Measurements from ENCODE around the gene CASK.

CASK gene

GRCh38 chrX:41705680-41706374, 217.5 kb downstream of the CASK start:
- H3K4me3 ChIP-seq (ENCODE audit: low read length), result no peak overlapping the region
- DNase-seq (ENCODE audit: low read depth), result no peak
- no peak for TF ChIP-seq CTCF (conservative IDR thresholded peaks at IDR 0.05; ENCODE audit: low read length)

- no peak for TF ChIP-seq CTCF (conservative IDR thresholded peaks at IDR 0.05; ENCODE audit: low read length)
- no peak for DNase-seq (ENCODE audit: low read depth)
- H3K4me3 ChIP-seq (ENCODE audit: low read length), result no peak overlapping the region
These were observed 218.3 kb downstream of the CASK start for GRCh38 chrX:41705042-41705441.

GRCh38 chrX:41703574-41704029, 219.8 kb downstream of the CASK start:
- DNase-seq (ENCODE audit: low read depth), result no peak
- TF ChIP-seq CTCF (conservative IDR thresholded peaks at IDR 0.05; ENCODE audit: low read length), result no peak
- no peak overlapping the region for H3K4me3 ChIP-seq (ENCODE audit: low read length)

- DNase-seq (ENCODE audit: low read depth), result peak; percentile 3
- no peak overlapping the region for H3K4me3 ChIP-seq (ENCODE audit: low read length)
- TF ChIP-seq CTCF (conservative IDR thresholded peaks at IDR 0.05; ENCODE audit: low read length), result no peak
These were observed 227.9 kb downstream of the CASK start for GRCh38 chrX:41695426-41695825.

GRCh38 chrX:41693024-41693423, 230.3 kb downstream of the CASK start:
- H3K4me3 ChIP-seq (ENCODE audit: low read length), result no peak overlapping the region
- TF ChIP-seq CTCF (conservative IDR thresholded peaks at IDR 0.05; ENCODE audit: low read length), result no peak
- DNase-seq (ENCODE audit: low read depth), result no peak

GRCh38 chrX:41692162-41692749, 231.1 kb downstream of the CASK start:
- TF ChIP-seq CTCF (conservative IDR thresholded peaks at IDR 0.05; ENCODE audit: low read length), result no peak
- H3K4me3 ChIP-seq (ENCODE audit: low read length), result no peak overlapping the region
- DNase-seq (ENCODE audit: low read depth), result peak; percentile 79

- H3K4me3 ChIP-seq (ENCODE audit: low read length), result no peak overlapping the region
- no peak for TF ChIP-seq CTCF (conservative IDR thresholded peaks at IDR 0.05; ENCODE audit: low read length)
- DNase-seq (ENCODE audit: low read depth), result no peak
These were observed 233.6 kb downstream of the CASK start for GRCh38 chrX:41689711-41690110.
